ENCODE data around the gene MCTP1. TPM values are rescaled to one million over a fixed set of nuclear protein-coding genes. Genes with fewer than 3 reads are reported as not detected.

MCTP1 gene
- total RNA-seq, 1 experiment from 2014 or later: 0.44 TPM

DNA sequence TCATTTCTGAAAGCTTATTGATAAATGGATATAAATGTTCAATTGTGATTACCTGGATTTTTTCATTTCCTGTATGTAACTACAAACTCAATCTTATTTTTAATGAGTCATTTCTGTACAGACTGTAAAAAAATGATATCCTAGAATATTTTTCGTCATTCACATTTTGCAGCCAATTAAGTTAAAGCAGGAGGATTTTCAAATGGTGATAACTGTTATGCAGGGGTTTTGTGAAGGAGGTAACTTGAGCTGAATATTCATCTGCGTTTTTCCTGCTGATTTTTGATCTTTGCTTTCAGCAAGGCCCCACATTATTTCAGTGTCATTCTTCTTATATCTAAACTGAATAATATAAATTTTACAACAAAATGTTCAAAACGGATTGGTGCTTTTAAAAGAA, 592.3 kb downstream of the MCTP1 start:
- Histone ChIP-seq H3K4me2 (ENCODE audit: low read length) (no peak overlapping the region), H3K9me3 (ENCODE audit: control insufficient read depth in 1 of 2, insufficient read depth in 1 of 2, low read depth in 1 of 2, low read length in 2 of 2) (no peaks in the 10 kb centered on the region), H4K20me1 (ENCODE audit: insufficient read depth) (no peaks in the 10 kb centered on the region), H3K4me1 (ENCODE audit: control insufficient read depth in 1 of 2, insufficient read depth in 2 of 2, low read length in 2 of 2) (no peaks in the 10 kb centered on the region), H2AFZ (ENCODE audit: low read depth, low read length, poor library complexity, severe bottlenecking) (no peak overlapping the region), H3K4me3 (replicated peaks in 1 of 2; ENCODE audit: low read depth in 1 of 2, low read length in 2 of 2) (no peak overlapping the region), H3K27me3 (ENCODE audit: insufficient read depth, low read length) (no peaks in the 10 kb centered on the region), H3K9me2 (ENCODE audit: insufficient read depth) (no peaks in the 10 kb centered on the region), H3K79me2 (ENCODE audit: insufficient read depth, low read length) (no peaks in the 10 kb centered on the region), H3K36me3 (ENCODE audit: control insufficient read depth in 1 of 2, insufficient read depth in 2 of 2, low read length in 2 of 2) (no peaks in the 10 kb centered on the region), H3K27ac (ENCODE audit: low read depth, low read length) (no peak overlapping the region), H3K9ac (ENCODE audit: low read length) (no peak overlapping the region)
- CTCF ChIA-PET: interaction anchor here (0.7 to 1.1 kb wide), 4 partner anchors 79 to 1095 kb away, joined by 3 to 5 read pairs (median 3); no protein-coding TSS in a partner anchor
- POLR2A ChIA-PET: no interaction called here
- TF ChIP-seq, protein P1, sequence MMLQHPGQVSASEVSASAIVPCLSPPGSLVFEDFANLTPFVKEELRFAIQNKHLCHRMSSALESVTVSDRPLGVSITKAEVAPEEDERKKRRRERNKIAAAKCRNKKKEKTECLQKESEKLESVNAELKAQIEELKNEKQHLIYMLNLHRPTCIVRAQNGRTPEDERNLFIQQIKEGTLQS (IDR thresholded peaks at IDR 0.05): no peak
- TF ChIP-seq POLR2A (IDR thresholded peaks at IDR 0.05; ENCODE audit: borderline replicate concordance, extremely low read depth, insufficient read depth, insufficient read length): no peak
- TF ChIP-seq EZH2 (IDR thresholded peaks at IDR 0.05): no peak
- TF ChIP-seq YY1 (IDR thresholded peaks at IDR 0.05; ENCODE audit: extremely low read depth, insufficient replicate concordance, low read depth, low read length): no peak
- TF ChIP-seq TCF7L2 (IDR thresholded peaks at IDR 0.05; ENCODE audit: borderline replicate concordance, extremely low read depth, insufficient read depth, insufficient read length): no peak
- TF ChIP-seq REST (IDR thresholded peaks at IDR 0.05; ENCODE audit: low read depth): no peak
- RAD21 ChIA-PET (ENCODE audit: low non-redundant PET in 1 of 2, low total read pairs in 2 of 2, uncharacterized antibody in 2 of 2, unreplicated experiment in 2 of 2): no interaction called here
- no TSS peak for BruUV-seq (replicated peaks)
- DNase-seq (ENCODE audit: low read depth, low spot score) (no peak), ATAC-seq (no peak)
- intact Hi-C loops (cut with micrococcal nuclease): loop anchor here (2.0 to 10.0 kb wide), 2 partner anchors 168 to 778 kb away; no protein-coding TSS in a partner anchor

All from HCT116 (cell line).